ENCODE results near the gene DNAI2. TPM values are rescaled to one million over a fixed set of nuclear protein-coding genes. Genes with fewer than 3 reads are reported as not detected.

The DNAI2 gene
- polyA plus RNA-seq, 1 donor: 0.07 TPM

DNA sequence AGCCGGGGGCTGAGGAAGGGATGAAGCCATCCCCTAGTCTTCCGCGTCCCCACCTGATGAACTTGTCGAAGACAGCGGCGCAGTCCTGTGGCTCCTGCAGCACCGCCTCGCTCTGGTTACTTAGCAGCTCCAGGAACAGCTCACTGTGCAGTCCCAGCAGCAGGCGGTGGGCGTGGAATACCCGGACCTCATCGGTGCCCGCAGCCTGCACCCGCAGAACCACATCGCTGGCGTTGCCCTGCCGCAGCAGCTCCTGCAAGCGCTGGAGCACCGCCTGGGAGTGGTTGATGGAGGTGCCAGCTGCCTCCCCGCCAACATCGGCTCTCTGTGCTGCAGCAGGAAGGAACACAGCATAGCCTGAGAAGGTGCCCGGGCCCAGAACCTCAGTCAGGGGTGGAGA, 85.9 kb downstream of the DNAI2 start:
- no peaks in the 10 kb centered on the region for H3K4me1 ChIP-seq (ENCODE audit: control insufficient read depth, insufficient read depth, low read length)
- H3K9me3 ChIP-seq (ENCODE audit: control insufficient read depth, low read depth, low read length): no peaks in the 10 kb centered on the region
- H3K36me3 ChIP-seq (ENCODE audit: control insufficient read depth, insufficient read depth, low read length): no peaks in the 10 kb centered on the region
- H3K27me3 ChIP-seq (ENCODE audit: control insufficient read depth, insufficient read depth, low read length): peaks cover 61% of the 10 kb centered on the region
- no peak for DNase-seq
- H3K27ac ChIP-seq (ENCODE audit: low read length): no peak overlapping the region
- H3K4me3 ChIP-seq (ENCODE audit: low read length): no peak overlapping the region
- no CpG with 5 or more reads among the region's 22 CpGs for WGBS (ENCODE audit: insufficient coverage, low lambda C conversion rate)

- no CpG with 5 or more reads among the region's 7 CpGs for WGBS (ENCODE audit: insufficient coverage, low lambda C conversion rate)
- no peaks in the 10 kb centered on the region for H3K4me1 ChIP-seq (ENCODE audit: control insufficient read depth, insufficient read depth, low read length)
- H3K27me3 ChIP-seq (ENCODE audit: control insufficient read depth, insufficient read depth, low read length): peaks cover 52% of the 10 kb centered on the region
- H3K9me3 ChIP-seq (ENCODE audit: control insufficient read depth, low read depth, low read length): no peaks in the 10 kb centered on the region
- no peak for DNase-seq
- H3K4me3 ChIP-seq (ENCODE audit: low read length): no peak overlapping the region
- H3K36me3 ChIP-seq (ENCODE audit: control insufficient read depth, insufficient read depth, low read length): no peaks in the 10 kb centered on the region
- H3K27ac ChIP-seq (ENCODE audit: low read length): no peak overlapping the region
Measured at GRCh38 chr17:74360899-74361229, 86.8 kb downstream of the DNAI2 start.

DNA sequence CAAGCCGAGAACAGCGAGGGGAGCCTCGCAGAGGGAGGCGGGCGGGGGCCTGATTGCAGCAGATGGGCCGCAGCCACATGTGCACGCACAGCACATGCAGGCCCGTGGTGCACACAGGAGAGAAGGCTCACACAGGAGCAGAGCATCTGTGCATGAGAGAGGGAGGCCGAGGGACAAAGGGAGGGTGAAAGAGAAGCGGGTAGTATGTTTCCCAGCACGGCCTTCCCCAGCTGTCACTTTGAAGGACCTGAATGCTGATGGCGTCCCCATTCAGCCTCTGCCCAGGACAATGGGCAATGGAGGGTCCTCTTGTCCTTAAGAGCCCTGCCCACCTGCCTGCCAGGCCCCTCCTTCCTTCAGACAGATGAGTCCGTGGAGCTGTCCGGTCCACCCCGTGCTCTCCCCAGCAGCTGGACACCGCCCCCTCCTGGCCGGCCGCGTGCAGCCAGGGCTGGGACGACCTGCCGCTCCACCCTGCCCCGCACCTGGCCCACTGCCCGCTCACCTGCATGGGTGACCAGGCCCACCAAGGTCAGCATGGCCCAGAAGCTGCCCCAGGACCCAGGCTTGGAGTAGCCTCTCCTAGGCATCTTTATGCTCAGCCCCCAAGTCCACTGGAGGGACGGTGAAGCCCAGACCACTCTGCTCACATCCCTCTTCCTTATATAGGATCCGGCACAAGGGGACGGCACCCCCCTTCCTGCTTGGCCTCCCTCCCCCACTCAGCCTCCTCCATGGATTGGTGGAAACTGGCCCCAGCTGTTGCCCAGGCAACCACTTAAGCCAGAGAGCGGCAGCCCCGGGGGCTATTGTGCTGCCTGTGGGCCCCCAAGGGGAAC, 87.4 kb downstream of the DNAI2 start, which contains the start of gene BTBD17:
BTBD17 (minus strand) TSS at position 639 of the 839 bp plus-strand sequence; CDS start at position 590, 49 bp downstream.
- no peak within 1 kb of the TSS for H3K27ac ChIP-seq (ENCODE audit: low read length)
- WGBS (ENCODE audit: insufficient coverage, low lambda C conversion rate): no CpG with 5 or more reads among the region's 28 CpGs
- DNase-seq: no peak

DNA sequence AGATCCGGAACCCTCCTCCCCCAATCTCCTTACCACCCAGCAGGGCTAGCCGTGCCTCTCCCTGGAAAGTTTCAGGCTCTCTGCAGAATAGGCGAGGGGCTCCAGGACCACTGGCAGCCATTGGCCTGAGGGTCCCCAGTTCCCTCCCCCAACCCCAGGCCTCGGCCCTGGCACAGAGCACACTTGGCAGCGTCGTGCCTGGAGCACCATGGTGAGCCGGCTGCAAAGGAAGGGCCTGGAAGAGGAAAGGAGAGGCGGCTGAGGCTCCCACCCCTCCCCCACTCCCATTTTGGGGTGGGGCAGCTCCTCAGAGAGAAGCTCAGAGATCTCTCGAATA, 88.0 kb downstream of the DNAI2 start:
- H3K27me3 ChIP-seq (ENCODE audit: control insufficient read depth, insufficient read depth, low read length): peaks cover 45% of the 10 kb centered on the region
- no peaks in the 10 kb centered on the region for H3K9me3 ChIP-seq (ENCODE audit: control insufficient read depth, low read depth, low read length)
- no peak overlapping the region for H3K4me3 ChIP-seq (ENCODE audit: low read length)
- H3K27ac ChIP-seq (ENCODE audit: low read length): no peak overlapping the region
- H3K4me1 ChIP-seq (ENCODE audit: control insufficient read depth, insufficient read depth, low read length): no peaks in the 10 kb centered on the region
- no peak for DNase-seq
- WGBS (ENCODE audit: insufficient coverage, low lambda C conversion rate): no CpG with 5 or more reads among the region's 9 CpGs
- H3K36me3 ChIP-seq (ENCODE audit: control insufficient read depth, insufficient read depth, low read length): no peaks in the 10 kb centered on the region

More for the DNA sequence above, 87.4 kb downstream of the DNAI2 start, which contains the start of gene BTBD17:
- Histone ChIP-seq H3K4me3 (ENCODE audit: low read length) (no peak within 1 kb of the TSS), H3K4me1 (ENCODE audit: control insufficient read depth, insufficient read depth, low read length) (no peaks in the 10 kb centered on the region), H3K36me3 (ENCODE audit: control insufficient read depth, insufficient read depth, low read length) (no peaks in the 10 kb centered on the region), H3K27me3 (ENCODE audit: control insufficient read depth, insufficient read depth, low read length) (peaks cover 46% of the 10 kb centered on the region), H3K9me3 (ENCODE audit: control insufficient read depth, low read depth, low read length) (no peaks in the 10 kb centered on the region)

- no peaks in the 10 kb centered on the region for H3K9me3 ChIP-seq (ENCODE audit: control insufficient read depth, low read depth, low read length)
- no peaks in the 10 kb centered on the region for H3K36me3 ChIP-seq (ENCODE audit: control insufficient read depth, insufficient read depth, low read length)
- H3K27ac ChIP-seq (ENCODE audit: low read length): no peak overlapping the region
- DNase-seq: no peak
- WGBS (ENCODE audit: insufficient coverage, low lambda C conversion rate): no CpG with 5 or more reads among the region's 14 CpGs
- H3K4me1 ChIP-seq (ENCODE audit: control insufficient read depth, insufficient read depth, low read length): no peaks in the 10 kb centered on the region
- peaks cover 37% of the 10 kb centered on the region for H3K27me3 ChIP-seq (ENCODE audit: control insufficient read depth, insufficient read depth, low read length)
- H3K4me3 ChIP-seq (ENCODE audit: low read length): no peak overlapping the region
Measured at GRCh38 chr17:74362810-74363498, 88.9 kb downstream of the DNAI2 start.

Other genes starting within 250 kb of the DNAI2 start
- 1,774 TPM for gene RPL38, start 70.6 kb upstream of the DNAI2 start, polyA plus RNA-seq
- 60.8 TPM for gene TTYH2, start 60.7 kb upstream of the DNAI2 start, polyA plus RNA-seq
- gene KIF19, start 52.0 kb downstream of the DNAI2 start, polyA plus RNA-seq: 5.7 TPM
- gene BTBD17, start 87.6 kb downstream of the DNAI2 start, polyA plus RNA-seq: 1.1 TPM
- 0.97 TPM for gene GPR142, start 93.3 kb downstream of the DNAI2 start, polyA plus RNA-seq
- gene GPRC5C, start 157.9 kb downstream of the DNAI2 start, polyA plus RNA-seq: 38.8 TPM
- gene CD300A, start 192.4 kb downstream of the DNAI2 start, polyA plus RNA-seq: 6.7 TPM

Data from large intestine (tissue), 3 donors.